AG04449 (cell line): ENCODE data around the gene GLDC.

Experiments used
- CTCF ChIA-PET: fragments of 350-600 bp; formaldehyde crosslinking; extraction: SDS; loops from one replicate; lab custom pipeline; 2021; ENCODE audit warnings: antibody characterized with exemption; lab: Yijun Ruan, JAX
- POLR2A ChIA-PET: fragments of 400-600, 350-600 bp; formaldehyde crosslinking; extraction: SDS; loops from one replicate; lab custom pipeline; 2020; ENCODE audit warnings: antibody characterized with exemption, inconsistent platforms; lab: Yijun Ruan, JAX
- DNase-seq: peaks from one replicate; pipeline ENCODE4 v3.0.0-alpha.2; 2010; ENCODE audit warnings: low read depth, low spot score
- H3K4me3 ChIP-seq: 2 replicates; pipeline ENCODE4 v1.5.1; 2011; ENCODE audit warnings: low read depth, mild to moderate bottlenecking, control low read depth, low read length
- CTCF ChIP-seq: IDR thresholded peaks from one replicate; pipeline ENCODE4 v1.5.1; 2011; ENCODE audit warnings: mild to moderate bottlenecking, moderate library complexity, low read length, control low read depth, inconsistent platforms; ENCODE audit not compliant: insufficient read depth; ENCODE audit errors: missing control alignments

GLDC gene

DNA sequence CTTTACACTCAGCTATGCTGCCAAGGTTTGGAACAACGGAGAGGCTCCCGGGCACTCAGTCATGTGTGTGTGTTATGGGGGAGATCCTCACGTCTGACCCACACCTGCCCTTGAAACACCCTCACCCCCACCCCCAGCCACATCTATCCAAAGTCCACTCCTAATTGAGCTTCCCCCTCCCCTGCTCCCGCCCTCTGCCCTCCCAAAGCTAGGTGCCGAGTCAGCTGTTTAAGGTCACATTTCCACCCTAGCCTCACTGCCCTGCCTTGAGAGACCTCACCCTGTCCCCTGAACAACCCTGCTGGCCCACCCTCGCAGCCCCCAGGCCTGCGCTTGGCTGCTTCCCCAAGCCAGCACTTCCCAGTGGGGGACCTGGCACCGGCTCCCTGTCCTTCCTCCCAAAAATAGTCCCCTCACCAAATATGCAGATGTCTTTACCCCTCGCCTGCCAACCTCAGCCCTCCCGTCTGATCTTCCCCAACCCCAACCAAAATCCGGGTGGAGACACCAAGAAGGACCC is 36.0 kb downstream of the GLDC start:
- no peak for DNase-seq
- H3K4me3 ChIP-seq: no peak overlapping the region
- CTCF ChIA-PET: interaction anchor here (1.4 kb wide), 1 partner anchor 24 kb away, joined by 3 read pairs; no protein-coding TSS in a partner anchor
- no peak for TF ChIP-seq CTCF
- POLR2A ChIA-PET: no interaction called here

DNA sequence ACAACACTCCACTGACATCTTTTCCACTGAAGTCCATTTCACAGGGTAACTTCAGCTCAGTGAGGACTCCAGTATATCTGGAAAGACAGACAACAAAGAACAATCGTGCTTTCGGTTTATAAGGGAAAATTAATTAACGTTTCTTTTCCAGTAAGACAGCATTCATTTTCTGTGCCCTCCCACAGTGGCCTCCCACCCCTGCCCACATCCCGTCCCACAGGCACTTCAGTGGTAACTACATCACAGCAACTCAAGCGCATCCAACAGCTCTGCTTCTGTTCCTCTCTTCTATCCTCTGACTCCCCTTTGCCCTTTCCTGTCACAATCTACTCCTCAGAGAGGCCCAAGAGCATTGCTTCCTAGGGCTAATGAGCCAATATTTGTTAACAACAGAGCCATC is 40.3 kb downstream of the GLDC start:
- ChIA-PET POLR2A (no interaction called here), CTCF (no interaction called here)
- no peak overlapping the region for H3K4me3 ChIP-seq
- TF ChIP-seq CTCF: no peak
- no peak for DNase-seq

DNA sequence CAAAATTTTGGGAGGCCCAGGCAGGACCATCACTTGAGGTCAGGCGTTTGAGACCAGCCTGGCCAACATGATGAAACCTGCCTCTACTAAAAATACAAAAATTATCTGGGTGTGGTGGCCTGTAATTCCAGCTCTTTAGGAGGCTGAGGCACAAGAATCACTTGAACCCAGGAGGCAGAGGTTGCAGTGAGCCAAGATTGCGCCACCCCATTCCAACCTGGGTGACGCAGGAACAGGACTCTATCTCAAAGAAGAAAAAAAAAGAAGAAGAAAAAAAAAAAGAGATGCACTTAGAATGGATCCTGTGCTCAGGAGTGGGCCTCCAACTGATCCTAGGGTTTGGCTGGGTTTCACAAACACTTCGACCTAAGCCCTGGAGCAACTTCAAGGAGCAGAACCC is 45.1 kb downstream of the GLDC start:
- CTCF ChIA-PET: interaction anchor here (1.3 to 1.4 kb wide), 2 partner anchors 17 to 67 kb away, joined by 4 to 5 read pairs; no protein-coding TSS in a partner anchor
- no peak for DNase-seq
- no peak for TF ChIP-seq CTCF
- no peak overlapping the region for H3K4me3 ChIP-seq
- POLR2A ChIA-PET: no interaction called here

DNA sequence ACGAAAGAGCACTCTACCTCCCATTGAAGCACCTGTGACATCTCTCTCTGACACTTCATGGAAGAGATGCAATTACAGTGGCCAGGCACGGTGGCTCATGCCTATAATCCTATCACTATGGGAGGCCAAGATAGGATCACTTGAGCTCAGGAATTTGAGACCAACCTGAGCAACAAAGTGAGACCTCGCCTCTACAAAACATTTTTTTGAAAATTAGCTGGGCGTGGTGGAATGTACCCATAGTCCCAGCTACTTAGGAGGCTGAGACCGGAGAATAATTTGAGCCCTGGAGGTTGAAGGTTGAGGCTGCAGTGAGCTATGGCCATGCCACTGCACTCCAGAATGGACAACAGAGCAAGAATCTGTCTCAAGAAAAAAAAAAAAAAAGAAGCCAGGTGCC is 45.5 kb downstream of the GLDC start:
- ChIA-PET CTCF (interaction anchor here (1.3 to 1.4 kb wide), 3 partner anchors 15 to 67 kb away, joined by 4 to 7 read pairs (median 5); no protein-coding TSS in a partner anchor), POLR2A (no interaction called here)
- TF ChIP-seq CTCF: no peak
- no peak for DNase-seq
- H3K4me3 ChIP-seq: no peak overlapping the region

- CTCF ChIA-PET: interaction anchor here (0.9 kb wide), 1 partner anchor 11 kb away, joined by 3 read pairs; no protein-coding TSS in a partner anchor
- no peak for DNase-seq
- POLR2A ChIA-PET: no interaction called here
- TF ChIP-seq CTCF: no peak
- H3K4me3 ChIP-seq: no peak overlapping the region
Measured at GRCh38 chr9:6598249-6598725, 47.2 kb downstream of the GLDC start.

- TF ChIP-seq CTCF: no peak
- POLR2A ChIA-PET: no interaction called here
- CTCF ChIA-PET: interaction anchor here (1.4 kb wide), 1 partner anchor 8 kb away, joined by 3 read pairs; no protein-coding TSS in a partner anchor
- no peak overlapping the region for H3K4me3 ChIP-seq
- no peak for DNase-seq
Measured at GRCh38 chr9:6592791-6593190, 52.7 kb downstream of the GLDC start.
